Mucosa of descending colon (tissue), 3 donors: ENCODE measurements around the gene RBM33. TPM values are rescaled to one million over a fixed set of nuclear protein-coding genes. Genes with fewer than 3 reads are reported as not detected.

Experiments
- ATAC-seq: fragments of 200-7000 bp; cut with Tn5 transposase; one replicate; pipeline ENCODE4 v1.9.1; 2020; ENCODE audit warnings: mild to moderate bottlenecking, moderate library complexity
- DNase-seq, 3 donors: peaks; one replicate each; pipeline ENCODE4 v3.0.0-alpha.2; 2020
- H3K36me3 ChIP-seq: fragments of 200-600 bp; one replicate; pipeline ENCODE4 v1.8.0; 2021; ENCODE audit warnings: low read depth, mild to moderate bottlenecking
- H3K4me1 ChIP-seq: fragments of 200-600 bp; one replicate; pipeline ENCODE4 v1.8.0; 2021; ENCODE audit warnings: low read depth, mild to moderate bottlenecking
- H3K4me3 ChIP-seq: fragments of 200-600 bp; one replicate; pipeline ENCODE4 v1.8.0; 2021; ENCODE audit warnings: mild to moderate bottlenecking
- H3K9me3 ChIP-seq: fragments of 200-600 bp; one replicate; pipeline ENCODE4 v1.8.0; 2021; ENCODE audit warnings: mild to moderate bottlenecking
- CTCF ChIP-seq: fragments of 200-600 bp; IDR thresholded peaks from one replicate; pipeline ENCODE4 v1.8.0; 2022; ENCODE audit warnings: antibody characterized with exemption, mild to moderate bottlenecking
- intact Hi-C, 2 donors: fragments of 100-400 bp; cut with DNase I in 1 of 2; cut with micrococcal nuclease in 1 of 2; formaldehyde crosslinking; loops; one replicate each; pipeline versions ENCODE4 v1.11.0 to v1.11.1; 2022; cut with DNase I, micrococcal nuclease
- total RNA-seq, 3 donors: library from RNA; stranded (reverse); fragmentation: NEBNext Ultra II Directional in 2 of 3; extraction: Animal tissue kit (Norgen Biotek cat#: 25700) in 2 of 3; gene quantifications; one replicate each; pipeline versions ENCODE4 v1.2.1 to v1.2.4, GENCODE V29; 2021 to 2023
- donor health status: DM: no; HTN: no; CAD: no; lungs with moderate emphysema.
- donor health status: DM: no; HTN: no; CAD: no.
- donor health status: DM: no; HTN: yes; CAD: no.

RBM33 gene
- total RNA-seq, 3 donors from 2014 or later: 59.9 to 75.8 (median 69.8) TPM

- intact Hi-C loops: no loop called here
- Histone ChIP-seq H3K4me1 (peaks cover 29% of the 10 kb centered on the region), H3K4me3 (no peak overlapping the region), H3K36me3 (no peaks in the 10 kb centered on the region), H3K9me3 (no peaks in the 10 kb centered on the region)
- TF ChIP-seq CTCF: no peak
- ATAC-seq (no peak), DNase-seq (peak in 1 of 3 donors; percentile 43)
These were observed 166.5 kb downstream of the RBM33 start for GRCh38 chr7:155810770-155811559.

- Histone ChIP-seq H3K36me3 (no peaks in the 10 kb centered on the region), H3K4me1 (peaks cover 27% of the 10 kb centered on the region), H3K9me3 (no peaks in the 10 kb centered on the region), H3K4me3 (no peak overlapping the region)
- ATAC-seq (peak; percentile 17), DNase-seq (peak; percentile 43 to 72 (median 64))
- intact Hi-C loops: no loop called here
- TF ChIP-seq CTCF: no peak
These were observed 167.1 kb downstream of the RBM33 start for GRCh38 chr7:155811560-155811894.

- Histone ChIP-seq H3K4me3 (no peak within 1 kb of the TSS), H3K4me1 (peaks cover 27% of the 10 kb centered on the region), H3K36me3 (no peaks in the 10 kb centered on the region), H3K9me3 (no peaks in the 10 kb centered on the region)
- DNase-seq: peak in 2 of 3 donors; percentile 16 to 46
- intact Hi-C loops: no loop called here
- no peak for ATAC-seq
- TF ChIP-seq CTCF: no peak
These were observed 167.7 kb downstream of the RBM33 start, which contains the start of gene SHH for GRCh38 chr7:155811895-155812761. TSS of gene SHH (minus strand) at chr7:155812463. CDS start at chr7:155812122, 341 bp downstream.

- Histone ChIP-seq H3K4me1 (peaks cover 27% of the 10 kb centered on the region), H3K9me3 (peaks cover 3% of the 10 kb centered on the region), H3K4me3 (no peak overlapping the region), H3K36me3 (no peaks in the 10 kb centered on the region)
- intact Hi-C loops: no loop called here
- no peak for TF ChIP-seq CTCF
- ATAC-seq (no peak), DNase-seq (no peak)
These were observed 168.7 kb downstream of the RBM33 start for GRCh38 chr7:155813125-155813524.

GRCh38 chr7:155813546-155814315 is 169.3 kb downstream of the RBM33 start:
- Histone ChIP-seq H3K4me3 (no peak overlapping the region), H3K9me3 (peaks cover 3% of the 10 kb centered on the region), H3K4me1 (peaks cover 27% of the 10 kb centered on the region), H3K36me3 (no peaks in the 10 kb centered on the region)
- intact Hi-C loops: no loop called here
- DNase-seq (no peak), ATAC-seq (no peak)
- no peak for TF ChIP-seq CTCF
